Stimulated activated memory B cell treated with anti-CD40 and anti-IgM and Interleukin-4, amounts not matched to agents 10 μg/mL and 1 μg/mL and 100 μg/mL, for 72 hours (primary cell): ENCODE measurements around the gene HJURP.

Experiments
- ATAC-seq: fragments of 150-1000 bp; cut with Tn5 transposase; 2 replicates; pipeline ENCODE4 v1.10.0; 2021
- H3K27ac Mint-ChIP-seq: one replicate; pipeline ENCODE4 v1.8.0; 2022; ENCODE audit warnings: mild to moderate bottlenecking, mixed read lengths
- H3K27me3 Mint-ChIP-seq: one replicate; pipeline ENCODE4 v1.8.0; 2022; ENCODE audit warnings: mixed read lengths
- H3K36me3 Mint-ChIP-seq: one replicate; pipeline ENCODE4 v1.8.0; 2022; ENCODE audit warnings: mixed read lengths
- H3K4me1 Mint-ChIP-seq: one replicate; pipeline ENCODE4 v1.8.0; 2022; ENCODE audit warnings: mixed read lengths
- H3K4me3 Mint-ChIP-seq: one replicate; pipeline ENCODE4 v1.8.0; 2022; ENCODE audit warnings: mild to moderate bottlenecking, moderate library complexity, mixed read lengths
- H3K9me3 Mint-ChIP-seq: one replicate; pipeline ENCODE4 v1.8.0; 2022; ENCODE audit warnings: mixed read lengths

The HJURP gene

GRCh38 chr2:233816771-233817170, 37.6 kb downstream of the HJURP start:
- Mint-ChIP-seq H3K27me3 (peaks cover 41% of the 10 kb centered on the region), H3K4me1 (no peaks in the 10 kb centered on the region), H3K9me3 (no peaks in the 10 kb centered on the region), H3K36me3 (no peaks in the 10 kb centered on the region), H3K27ac (no peak overlapping the region), H3K4me3 (no peak overlapping the region)
- ATAC-seq: no peak

- no peak overlapping the region for H3K4me3 Mint-ChIP-seq
- no peaks in the 10 kb centered on the region for H3K36me3 Mint-ChIP-seq
- H3K9me3 Mint-ChIP-seq: no peaks in the 10 kb centered on the region
- no peaks in the 10 kb centered on the region for H3K4me1 Mint-ChIP-seq
- ATAC-seq: no peak
- no peak overlapping the region for H3K27ac Mint-ChIP-seq
- peaks cover 46% of the 10 kb centered on the region for H3K27me3 Mint-ChIP-seq
These were observed 38.0 kb downstream of the HJURP start for GRCh38 chr2:233816334-233816733.

DNA sequence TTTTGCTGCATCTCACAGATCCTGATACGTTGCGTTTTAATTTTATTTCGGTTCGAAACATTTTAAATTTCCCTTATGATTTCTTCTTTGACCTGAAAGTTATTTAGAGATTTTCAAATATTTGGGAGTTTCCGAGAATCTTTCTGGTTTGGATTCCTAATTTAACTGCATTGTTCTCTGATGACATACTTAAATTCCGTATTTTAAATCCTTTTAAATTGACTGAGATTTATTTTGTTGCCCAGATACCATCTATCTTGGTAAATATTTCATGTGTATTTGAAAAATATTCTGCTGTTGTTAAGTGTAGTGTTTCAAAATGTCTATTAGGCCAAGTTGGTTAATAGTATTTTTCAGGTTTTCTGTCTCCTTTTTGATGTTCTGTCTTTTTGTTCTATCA, 38.5 kb downstream of the HJURP start:
- no peaks in the 10 kb centered on the region for H3K4me1 Mint-ChIP-seq
- no peaks in the 10 kb centered on the region for H3K36me3 Mint-ChIP-seq
- no peaks in the 10 kb centered on the region for H3K9me3 Mint-ChIP-seq
- no peak overlapping the region for H3K27ac Mint-ChIP-seq
- ATAC-seq: no peak
- peaks cover 50% of the 10 kb centered on the region for H3K27me3 Mint-ChIP-seq
- no peak overlapping the region for H3K4me3 Mint-ChIP-seq

- H3K36me3 Mint-ChIP-seq: no peaks in the 10 kb centered on the region
- H3K9me3 Mint-ChIP-seq: no peaks in the 10 kb centered on the region
- H3K27ac Mint-ChIP-seq: no peak overlapping the region
- H3K27me3 Mint-ChIP-seq: peaks cover 51% of the 10 kb centered on the region
- no peaks in the 10 kb centered on the region for H3K4me1 Mint-ChIP-seq
- H3K4me3 Mint-ChIP-seq: no peak overlapping the region
- ATAC-seq: no peak
These were observed 40.1 kb downstream of the HJURP start for GRCh38 chr2:233814056-233814835.

GRCh38 chr2:233813236-233814055, 40.9 kb downstream of the HJURP start:
- no peak overlapping the region for H3K27ac Mint-ChIP-seq
- H3K4me1 Mint-ChIP-seq: no peaks in the 10 kb centered on the region
- no peaks in the 10 kb centered on the region for H3K36me3 Mint-ChIP-seq
- H3K4me3 Mint-ChIP-seq: no peak overlapping the region
- ATAC-seq: no peak
- H3K27me3 Mint-ChIP-seq: peaks cover 52% of the 10 kb centered on the region
- H3K9me3 Mint-ChIP-seq: no peaks in the 10 kb centered on the region

DNA sequence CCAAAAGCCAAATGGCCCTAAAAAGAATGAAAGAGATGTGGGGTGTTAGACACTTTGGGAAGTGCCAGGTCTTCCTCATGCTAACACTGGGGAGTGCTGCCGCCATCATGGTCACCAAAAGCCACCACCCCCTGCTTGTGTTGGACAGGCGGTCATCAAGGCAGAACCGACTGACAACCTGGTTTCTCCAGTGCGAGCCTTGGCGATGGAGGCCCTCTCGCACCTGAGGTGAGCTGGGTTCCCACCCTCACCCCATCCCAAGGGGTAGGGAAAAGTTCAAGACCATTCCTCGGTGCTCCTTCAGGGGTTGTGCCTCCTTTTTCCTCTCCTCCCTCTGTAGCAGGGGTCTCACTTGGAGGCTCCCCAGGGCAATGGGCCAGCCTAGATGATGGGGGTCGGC, 42.6 kb downstream of the HJURP start:
- Mint-ChIP-seq H3K4me1 (no peaks in the 10 kb centered on the region), H3K4me3 (no peak overlapping the region), H3K36me3 (no peaks in the 10 kb centered on the region), H3K27me3 (peaks cover 35% of the 10 kb centered on the region), H3K9me3 (no peaks in the 10 kb centered on the region), H3K27ac (no peak overlapping the region)
- no peak for ATAC-seq

- H3K4me3 Mint-ChIP-seq: no peak overlapping the region
- H3K27me3 Mint-ChIP-seq: peaks cover 35% of the 10 kb centered on the region
- H3K4me1 Mint-ChIP-seq: no peaks in the 10 kb centered on the region
- H3K9me3 Mint-ChIP-seq: no peaks in the 10 kb centered on the region
- H3K36me3 Mint-ChIP-seq: no peaks in the 10 kb centered on the region
- ATAC-seq: no peak
- H3K27ac Mint-ChIP-seq: no peak overlapping the region
These were observed 43.2 kb downstream of the HJURP start for GRCh38 chr2:233811087-233811486.

- Mint-ChIP-seq H3K9me3 (no peaks in the 10 kb centered on the region), H3K4me3 (no peak overlapping the region), H3K27me3 (peaks cover 35% of the 10 kb centered on the region), H3K4me1 (no peaks in the 10 kb centered on the region), H3K27ac (no peak overlapping the region), H3K36me3 (no peaks in the 10 kb centered on the region)
- ATAC-seq: no peak
These were observed 44.0 kb downstream of the HJURP start for GRCh38 chr2:233810385-233810784.

DNA sequence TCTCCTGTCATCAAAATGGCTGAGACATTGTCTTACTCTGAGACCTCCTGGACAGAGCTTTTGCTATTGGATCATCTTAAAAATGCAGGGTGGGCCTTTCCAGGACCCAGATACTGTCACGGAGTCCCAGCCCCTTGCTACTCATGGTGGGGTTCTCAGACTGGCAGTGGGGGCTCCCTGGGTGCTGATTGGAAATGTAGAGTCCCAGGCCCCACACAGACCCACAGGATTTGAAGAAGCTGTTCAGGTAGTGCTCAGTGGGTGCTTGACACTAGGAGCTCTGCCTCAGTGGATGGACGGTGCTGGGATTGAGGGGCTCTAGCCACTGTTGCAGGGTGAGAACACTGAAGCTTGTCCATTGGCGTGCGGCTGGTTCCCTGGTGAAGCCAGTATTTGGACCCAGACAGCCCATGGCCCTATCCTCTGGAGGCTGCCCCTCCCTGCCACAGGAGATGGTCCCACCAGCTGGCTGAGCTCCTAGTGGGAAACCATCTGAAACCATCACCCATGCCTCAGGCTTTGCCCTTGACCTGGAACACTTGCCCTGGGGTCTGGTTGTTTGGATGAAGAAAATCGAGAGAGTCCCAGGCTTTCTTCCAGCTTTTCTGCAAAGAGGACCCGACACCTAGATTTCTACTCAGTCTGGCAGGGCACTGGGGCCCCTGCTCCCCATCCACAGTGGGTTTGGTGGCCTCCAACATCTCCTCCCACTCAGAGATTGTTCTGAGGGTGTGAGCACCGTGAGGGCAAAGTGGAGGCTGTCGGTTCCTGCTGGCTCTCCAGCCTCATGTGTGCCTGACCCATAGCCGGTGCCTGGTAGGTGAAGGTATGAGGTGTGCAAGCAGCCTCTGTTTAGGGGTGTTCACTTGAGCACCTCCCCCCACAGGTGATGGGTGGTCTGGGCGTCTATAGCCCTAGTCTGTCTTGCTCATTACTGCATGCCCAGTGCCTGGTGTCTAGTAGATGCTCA, 46.1 kb downstream of the HJURP start:
- Mint-ChIP-seq H3K4me3 (no peak overlapping the region), H3K9me3 (no peaks in the 10 kb centered on the region), H3K27me3 (peaks cover 53% of the 10 kb centered on the region), H3K36me3 (no peaks in the 10 kb centered on the region), H3K4me1 (no peaks in the 10 kb centered on the region), H3K27ac (no peak overlapping the region)
- no peak for ATAC-seq

DNA sequence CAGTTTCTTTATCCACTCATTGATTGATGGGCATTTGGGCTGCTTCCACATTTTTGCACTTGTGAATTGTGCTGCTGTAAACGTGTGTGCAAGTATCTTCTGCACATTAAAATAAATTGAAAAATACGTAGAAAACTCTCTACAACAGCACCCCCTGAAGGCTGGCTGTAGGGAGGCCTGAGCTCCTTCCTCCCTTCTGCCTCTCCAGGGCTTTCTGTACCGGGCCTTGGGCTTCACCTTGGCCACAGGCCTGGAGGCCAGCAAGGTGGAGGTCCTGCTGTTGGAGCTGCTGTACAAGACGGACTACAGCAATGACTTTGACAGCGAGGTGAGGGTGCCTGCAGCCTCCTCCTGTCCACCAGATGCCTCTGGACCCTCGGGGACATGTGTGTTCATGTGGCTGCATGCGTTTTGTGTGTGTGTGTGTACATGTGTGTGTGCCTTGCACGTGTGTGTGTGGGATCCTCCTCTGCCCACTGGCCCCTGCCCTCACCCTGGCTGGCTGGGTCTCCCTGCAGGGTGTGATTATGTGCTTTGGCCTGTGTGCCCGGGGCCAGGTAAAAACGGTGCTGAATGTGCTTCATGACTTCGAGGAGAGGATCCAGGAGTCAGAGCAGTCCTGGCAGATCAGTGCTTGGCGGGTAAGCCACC, 47.0 kb downstream of the HJURP start:
- peaks cover 62% of the 10 kb centered on the region for H3K27me3 Mint-ChIP-seq

DNA sequence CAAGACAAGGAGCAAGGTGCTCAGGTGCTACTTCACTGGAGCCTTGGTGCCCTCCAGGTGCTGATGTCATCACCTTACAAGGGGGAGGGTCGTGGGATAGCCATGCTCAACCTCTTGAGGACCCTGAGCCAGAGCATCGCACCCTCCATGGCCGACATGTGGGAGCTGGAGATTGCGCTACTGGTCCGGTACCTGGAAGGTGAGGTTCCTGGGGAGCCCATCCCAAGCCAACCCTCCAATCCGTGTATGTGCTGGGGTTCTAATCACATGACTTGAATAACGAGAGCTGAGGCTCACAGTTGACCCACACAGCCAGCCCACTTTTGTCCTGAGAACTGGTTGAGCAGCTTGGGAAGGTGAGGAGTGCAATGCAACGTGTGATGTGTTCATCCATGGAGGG, 50.3 kb downstream of the HJURP start:
- Mint-ChIP-seq H3K27ac (no peak overlapping the region), H3K4me3 (no peak overlapping the region)

More for the DNA sequence above, 47.0 kb downstream of the HJURP start:
- Mint-ChIP-seq H3K36me3 (no peaks in the 10 kb centered on the region), H3K4me1 (no peaks in the 10 kb centered on the region), H3K4me3 (no peak overlapping the region), H3K9me3 (no peaks in the 10 kb centered on the region), H3K27ac (no peak overlapping the region)
- ATAC-seq: no peak

DNA sequence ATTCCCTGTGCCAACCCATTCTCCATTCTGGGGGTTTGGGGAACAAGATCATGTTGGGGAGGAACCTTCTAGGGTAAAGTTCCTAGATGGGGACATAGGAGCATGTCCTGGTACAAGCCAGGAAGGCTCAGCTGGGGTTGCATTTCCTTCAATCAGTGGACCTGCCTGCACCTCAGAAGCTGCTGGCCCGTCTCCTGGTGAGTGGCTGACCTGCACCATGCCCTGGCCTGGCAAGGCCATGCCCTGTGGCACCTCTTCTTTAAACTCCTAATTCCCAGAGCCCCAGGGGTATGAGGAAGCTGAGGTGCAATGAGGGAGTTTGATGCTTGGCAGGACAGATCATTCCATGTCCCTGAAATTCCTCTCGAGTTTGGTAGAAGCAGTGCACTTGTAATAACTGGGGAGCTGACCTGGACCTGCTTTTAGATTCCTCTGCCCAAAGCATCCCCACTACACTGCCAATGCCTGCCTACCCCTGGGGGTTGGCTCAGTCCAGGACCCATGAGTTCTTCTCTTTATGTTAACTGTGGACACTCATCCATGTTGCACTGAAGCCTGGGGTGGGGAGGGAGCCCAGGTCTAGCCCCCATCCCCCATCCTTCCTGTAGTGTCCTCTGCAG, 50.9 kb downstream of the HJURP start:
- no peak for ATAC-seq
- Mint-ChIP-seq H3K9me3 (peaks cover 4% of the 10 kb centered on the region), H3K27me3 (peaks cover 33% of the 10 kb centered on the region), H3K4me3 (no peak overlapping the region), H3K4me1 (peaks cover 6% of the 10 kb centered on the region), H3K27ac (no peak overlapping the region), H3K36me3 (no peaks in the 10 kb centered on the region)

More for the DNA sequence above, 50.3 kb downstream of the HJURP start:
- ATAC-seq: no peak
- Mint-ChIP-seq H3K27me3 (peaks cover 34% of the 10 kb centered on the region), H3K4me1 (peaks cover 6% of the 10 kb centered on the region), H3K9me3 (peaks cover 4% of the 10 kb centered on the region), H3K36me3 (no peaks in the 10 kb centered on the region)

DNA sequence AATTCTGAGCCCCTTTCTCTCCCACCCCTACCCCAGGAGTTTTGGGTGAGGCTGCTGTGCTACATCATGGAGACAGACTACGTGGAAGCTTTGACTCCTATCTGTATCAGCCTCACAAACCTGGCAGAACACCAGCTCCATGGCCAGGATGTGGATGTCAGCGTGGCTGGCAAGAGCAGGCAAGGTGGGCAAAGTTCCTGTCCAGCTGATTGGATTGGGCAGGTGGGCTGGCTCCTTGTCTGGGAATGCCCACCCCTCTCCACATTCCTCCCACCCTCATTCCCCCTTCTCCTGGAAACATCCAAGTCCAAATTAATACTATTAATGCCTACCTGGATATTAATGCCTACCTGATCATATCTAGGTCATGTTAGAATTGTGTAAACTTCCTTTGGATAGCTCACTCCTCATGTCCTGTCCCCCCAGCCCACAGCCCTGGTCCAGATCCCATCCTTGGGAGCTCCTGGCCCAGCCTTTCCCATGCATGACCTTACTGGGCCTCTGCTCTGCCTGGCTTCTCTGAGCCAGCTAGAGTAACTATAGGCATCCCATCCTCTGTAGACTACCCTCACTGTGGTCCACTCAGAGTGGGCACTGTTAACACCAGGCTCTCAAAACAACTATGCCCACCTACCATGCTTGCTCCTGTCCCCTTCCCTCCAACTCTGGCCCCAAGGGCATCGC, 52.1 kb downstream of the HJURP start:
- ATAC-seq: no peak
- Mint-ChIP-seq H3K9me3 (peaks cover 4% of the 10 kb centered on the region), H3K4me1 (peaks cover 6% of the 10 kb centered on the region), H3K27ac (no peak overlapping the region), H3K27me3 (peaks cover 37% of the 10 kb centered on the region), H3K36me3 (no peaks in the 10 kb centered on the region), H3K4me3 (no peak overlapping the region)
